ENCODE results near the gene SDHC.

GRCh38 chr1:161266202-161266601 lies 48.0 kb upstream of the SDHC start:
- no peak for TF ChIP-seq EP300 (IDR thresholded peaks at IDR 0.05)
- no peak for TF ChIP-seq MYC (IDR thresholded peaks at IDR 0.05; ENCODE audit: borderline replicate concordance, low read length)
- no peak for TF ChIP-seq POLR2A (IDR thresholded peaks at IDR 0.05; ENCODE audit: low read length)

Data from A549 (cell line).